HG02885 (cell line): ENCODE measurements around the gene CFAP210.
"Not testable (repeated sequence)": the region's sequence is repeated elsewhere in the genome, so short reads cannot be mapped to it uniquely, and the experiment has no call there.

Source experiments
- ATAC-seq: cut with Tn5 transposase; IDR thresholded peaks from one replicate; pipeline ENCODE4 v1.9.1; 2021; ENCODE audit warnings: mild to moderate bottlenecking; ENCODE audit not compliant: unreplicated experiment, poor library complexity

The CFAP210 gene

DNA sequence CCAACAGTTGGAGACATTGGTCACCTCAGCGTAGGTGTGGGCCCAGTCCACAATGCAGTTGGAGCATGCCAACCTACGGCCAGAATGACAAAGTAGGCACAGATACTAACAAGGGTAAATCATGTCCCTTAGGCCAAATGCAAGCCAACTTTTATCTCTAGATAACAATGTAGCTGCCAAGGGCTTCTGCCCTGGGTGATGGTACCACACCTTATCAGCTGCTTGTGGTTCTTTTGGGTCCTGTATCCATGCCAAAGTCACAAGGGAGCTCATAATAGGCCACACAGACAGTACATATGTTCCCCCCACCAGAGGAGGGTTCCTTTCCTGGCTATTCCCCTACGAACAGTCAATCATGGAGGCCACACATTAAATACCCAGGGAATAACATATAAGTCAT is 19.1 kb upstream of the CFAP210 start:
- no peak for ATAC-seq

- no peak for ATAC-seq
Observed at GRCh38 chr2:169712791-169713227, 18.6 kb upstream of the CFAP210 start.

- no peak for ATAC-seq
Observed at GRCh38 chr2:169711751-169712509, 17.7 kb upstream of the CFAP210 start.

- no peak for ATAC-seq
Observed at GRCh38 chr2:169709981-169710380, 15.8 kb upstream of the CFAP210 start.

DNA sequence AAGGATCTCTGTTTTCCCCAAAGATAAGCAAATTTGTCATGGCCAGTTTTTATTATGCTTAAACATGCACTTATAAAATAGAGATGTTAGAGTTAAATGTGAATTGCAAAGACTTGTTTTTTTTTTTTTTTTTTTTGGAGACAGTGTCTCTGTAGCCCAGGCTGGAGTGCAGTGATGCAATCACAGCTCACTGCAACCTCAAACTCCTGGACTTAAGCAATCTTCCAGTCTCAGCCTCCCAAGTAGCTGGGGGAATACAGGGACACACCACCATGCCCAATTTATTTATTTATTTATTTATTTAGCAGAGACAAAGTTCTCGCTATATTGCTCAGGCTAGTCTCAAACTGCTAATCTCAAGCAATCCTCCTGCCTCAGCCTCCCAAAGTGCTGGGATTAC is 15.1 kb upstream of the CFAP210 start:
- ATAC-seq: no peak

GRCh38 chr2:169707626-169708025 is 13.4 kb upstream of the CFAP210 start:
- ATAC-seq: no peak

DNA sequence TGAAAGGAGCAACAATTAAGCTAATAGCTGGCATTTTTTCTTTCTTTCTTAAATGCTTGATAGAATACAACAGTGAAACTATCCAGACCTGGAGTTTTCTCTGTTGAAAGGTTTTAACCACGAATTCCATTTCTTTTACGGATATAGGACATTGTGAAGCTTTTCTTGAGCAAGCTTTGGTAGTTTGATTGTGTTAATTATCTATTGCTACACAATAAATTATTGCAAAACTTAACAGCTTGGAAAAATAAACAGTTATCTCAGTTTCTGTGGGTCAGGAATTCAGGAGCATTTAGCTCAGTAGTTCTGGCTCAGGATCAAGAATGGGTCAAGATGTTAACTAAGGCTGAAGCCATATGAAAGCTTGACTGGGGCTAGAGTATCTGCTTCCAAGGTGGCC is 11.7 kb upstream of the CFAP210 start:
- ATAC-seq: no peak

DNA sequence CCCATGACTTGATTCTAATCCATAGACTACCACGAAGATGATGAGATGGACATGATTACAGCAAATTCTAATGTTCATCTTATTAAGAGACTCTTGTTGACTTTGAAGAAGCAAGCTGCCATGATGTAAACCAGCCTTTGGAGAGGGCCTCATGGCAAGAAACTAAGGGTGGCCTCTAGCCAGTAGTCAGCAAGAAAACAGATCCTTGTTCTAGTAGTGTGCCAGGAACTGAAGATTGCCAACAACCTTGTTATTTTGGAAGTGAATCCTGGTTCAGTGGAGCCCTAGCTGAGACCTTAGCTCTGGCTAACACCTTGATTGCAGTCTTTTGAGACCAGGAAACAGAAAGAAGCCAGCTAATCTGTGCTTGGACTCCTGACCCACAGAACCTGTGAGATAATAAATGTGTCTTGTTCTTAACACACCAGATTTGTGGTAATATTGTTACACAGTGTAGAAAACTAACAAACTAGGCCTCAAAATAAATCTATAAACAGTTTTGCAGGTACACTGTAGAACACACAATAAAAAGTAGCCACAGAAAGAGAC is 10.0 kb upstream of the CFAP210 start:
- no peak for ATAC-seq

- no peak for ATAC-seq
Observed at GRCh38 chr2:169702996-169703395, 8.8 kb upstream of the CFAP210 start.

GRCh38 chr2:169699173-169699572 is 5.0 kb upstream of the CFAP210 start:
- not testable (repeated sequence) for ATAC-seq

DNA sequence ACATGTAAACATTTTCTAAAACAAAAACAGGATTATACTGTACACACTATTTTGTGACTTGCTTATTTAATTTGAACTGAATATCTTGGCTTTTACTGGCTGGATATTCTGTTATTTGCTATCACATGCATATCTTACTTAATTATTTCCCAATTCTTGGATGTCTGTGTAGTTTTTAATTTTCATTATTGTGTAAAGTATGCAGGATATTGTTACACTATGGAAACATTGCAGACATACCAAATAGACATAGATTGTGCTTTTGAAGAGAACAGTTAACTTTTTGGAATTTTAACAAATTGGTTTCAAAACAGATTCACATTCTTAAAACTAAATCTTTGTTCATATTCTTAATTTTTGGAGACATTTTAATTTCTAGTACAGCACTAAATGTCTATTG is 2.2 kb upstream of the CFAP210 start:
- ATAC-seq: no peak

GRCh38 chr2:169694894-169695260 is 672 bp upstream of the CFAP210 start:
- ATAC-seq: no peak

GRCh38 chr2:169693360-169693759 is 845 bp downstream of the CFAP210 start:
- ATAC-seq: no peak

GRCh38 chr2:169692718-169693117 is 1.5 kb downstream of the CFAP210 start:
- ATAC-seq: no peak

- ATAC-seq: no peak
Observed at GRCh38 chr2:169690958-169691357, 3.2 kb downstream of the CFAP210 start.

- not testable (repeated sequence) for ATAC-seq
Observed at GRCh38 chr2:169687943-169688342, 6.3 kb downstream of the CFAP210 start.

DNA sequence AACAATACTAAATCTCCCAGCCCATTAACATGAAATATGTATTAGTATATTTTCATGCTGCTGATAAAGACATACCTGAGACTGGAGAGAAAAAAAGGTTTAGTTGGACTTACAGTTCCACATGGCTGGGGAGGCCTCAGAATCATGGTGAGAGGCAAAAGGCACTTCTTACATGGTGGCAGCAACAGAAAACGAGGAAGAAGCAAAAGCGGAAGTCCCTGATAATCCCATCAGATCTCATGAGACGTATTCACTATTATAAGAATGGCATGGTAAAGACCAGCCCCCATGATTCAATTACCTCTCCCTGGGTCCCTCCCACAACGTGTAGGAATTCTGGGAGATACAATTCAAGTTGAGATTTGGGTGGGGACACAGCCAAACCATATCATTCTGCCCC is 7.4 kb downstream of the CFAP210 start:
- ATAC-seq: not testable (repeated sequence)

DNA sequence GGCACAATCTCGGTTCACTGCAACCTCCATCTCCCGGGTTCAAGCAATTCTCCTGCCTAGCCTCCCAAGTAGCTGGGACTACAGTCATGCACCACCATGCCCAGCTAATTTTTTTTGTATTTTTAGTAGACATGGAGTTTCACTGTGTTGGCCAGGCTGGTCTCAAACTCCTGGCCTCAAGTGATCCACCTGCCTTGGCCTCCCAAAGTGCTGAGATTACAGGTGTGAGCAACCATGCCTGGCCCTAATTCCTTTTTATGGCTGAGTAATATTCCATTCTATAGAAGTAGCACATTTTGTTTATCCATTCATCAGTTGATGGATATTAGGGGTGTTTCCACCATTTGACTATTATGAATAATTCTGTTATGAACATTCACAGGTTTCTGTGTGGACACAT is 9.5 kb downstream of the CFAP210 start:
- ATAC-seq: not testable (repeated sequence)

DNA sequence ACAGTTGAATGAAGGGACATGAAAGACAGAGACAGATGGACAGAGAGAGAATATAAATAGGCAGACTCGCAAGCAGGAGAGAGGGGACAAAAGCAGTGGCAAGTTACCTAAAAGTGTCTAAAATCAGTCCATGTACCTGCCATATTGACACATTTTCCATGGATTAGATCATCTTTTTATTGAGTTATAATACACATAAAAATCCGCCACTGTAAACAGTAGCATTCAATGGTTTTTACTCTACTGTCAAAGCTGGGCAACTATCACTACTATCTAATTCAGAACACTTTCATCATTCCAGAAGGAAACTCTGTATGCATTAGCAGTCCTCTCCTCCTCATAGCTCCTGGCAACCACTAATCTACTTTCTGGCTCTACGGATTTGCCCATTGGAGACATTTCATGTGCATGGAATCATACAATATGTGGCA is 10.1 kb downstream of the CFAP210 start:
- no peak for ATAC-seq

DNA sequence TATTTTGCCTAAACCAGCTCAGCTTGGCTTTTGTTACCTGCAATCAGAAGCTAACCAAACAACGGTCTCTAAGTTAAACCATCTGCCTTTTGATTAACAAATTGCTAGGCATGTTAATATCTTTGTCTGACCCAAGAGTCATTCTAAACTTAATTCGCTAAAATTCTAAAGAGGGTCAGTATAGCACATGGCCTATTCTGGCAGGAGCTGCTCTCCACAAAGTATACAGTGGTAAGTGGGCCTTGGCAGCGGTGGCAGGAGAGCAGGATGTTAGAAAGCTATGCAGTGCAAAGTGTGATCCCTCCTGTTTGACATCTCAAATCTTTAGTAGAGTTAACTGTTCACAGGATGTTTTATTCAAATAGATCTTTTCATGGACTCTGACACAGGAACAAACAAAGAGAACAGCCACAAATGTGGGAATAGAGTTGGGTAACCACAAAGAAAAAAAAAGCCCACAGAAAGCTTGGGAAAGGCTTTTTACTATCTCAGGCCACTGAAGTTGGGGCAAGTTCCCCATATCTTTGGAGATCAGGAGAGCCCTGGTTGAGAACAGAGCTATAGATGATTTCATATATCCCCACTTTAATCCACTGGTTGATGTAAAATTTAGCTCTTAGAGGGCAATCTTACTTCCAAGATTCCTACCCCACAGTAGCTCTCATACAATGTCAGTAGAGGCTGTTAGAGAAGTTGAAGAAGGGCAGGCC is 10.6 kb downstream of the CFAP210 start:
- ATAC-seq: no peak

- ATAC-seq: no peak
Observed at GRCh38 chr2:169683054-169683424, 11.2 kb downstream of the CFAP210 start.

DNA sequence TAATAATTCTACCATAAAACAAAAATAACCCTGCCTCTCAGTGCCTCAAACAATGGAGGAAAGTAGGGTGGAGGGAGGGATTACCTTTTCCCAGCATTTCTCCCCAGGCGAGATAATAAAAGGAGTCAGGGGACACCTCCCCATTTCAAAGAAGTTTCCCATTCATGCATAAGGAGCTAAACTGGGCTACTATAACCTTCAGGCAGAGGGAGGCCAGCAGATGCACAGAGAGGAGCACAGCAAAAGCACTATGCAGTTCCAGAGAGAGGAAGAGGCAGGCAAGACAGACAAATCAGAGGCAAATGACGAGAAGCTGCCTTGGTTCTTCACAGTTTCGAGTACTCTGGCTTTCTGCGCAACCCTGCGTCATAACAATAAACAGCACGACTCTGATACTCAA is 17.4 kb downstream of the CFAP210 start:
- ATAC-seq: no peak
